Spleen (tissue), 7 donors: ENCODE data around the gene KLF16.

Experiments
- POLR2AphosphoS5 ChIP-seq, 3 donors: sonication (generic); formaldehyde crosslinking; IDR thresholded peaks; one replicate each; pipeline ENCODE4 v1.5.1; 2017; ENCODE audit warnings: antibody characterized with exemption in 3 of 3
- TF ChIP-seq, protein P1 (sequence below), 11 experiments: fragments of 200-600 bp in 7 of 11; fragments of 450-650 bp in 4 of 11; sonication (generic) in 4 of 11; IDR thresholded peaks in 8 of 11; conservative IDR thresholded peaks in 3 of 11; 1 replicate in 7 of 11; 2 replicates in 4 of 11; pipeline versions ENCODE4 v1.4.0 to v1.8.0; 2016 to 2021; ENCODE audit warnings: antibody characterized with exemption in 11 of 11, inconsistent platforms in 4 of 11, mild to moderate bottlenecking in 1 of 11
- donor health status: DM: no; HTN: no; CAD: no; lungs with moderate emphysema.
- donor health status: DM: no; HTN: no; CAD: no.
- donor health status: DM: no; HTN: no; CAD: no.

- TF ChIP-seq, protein P1, sequence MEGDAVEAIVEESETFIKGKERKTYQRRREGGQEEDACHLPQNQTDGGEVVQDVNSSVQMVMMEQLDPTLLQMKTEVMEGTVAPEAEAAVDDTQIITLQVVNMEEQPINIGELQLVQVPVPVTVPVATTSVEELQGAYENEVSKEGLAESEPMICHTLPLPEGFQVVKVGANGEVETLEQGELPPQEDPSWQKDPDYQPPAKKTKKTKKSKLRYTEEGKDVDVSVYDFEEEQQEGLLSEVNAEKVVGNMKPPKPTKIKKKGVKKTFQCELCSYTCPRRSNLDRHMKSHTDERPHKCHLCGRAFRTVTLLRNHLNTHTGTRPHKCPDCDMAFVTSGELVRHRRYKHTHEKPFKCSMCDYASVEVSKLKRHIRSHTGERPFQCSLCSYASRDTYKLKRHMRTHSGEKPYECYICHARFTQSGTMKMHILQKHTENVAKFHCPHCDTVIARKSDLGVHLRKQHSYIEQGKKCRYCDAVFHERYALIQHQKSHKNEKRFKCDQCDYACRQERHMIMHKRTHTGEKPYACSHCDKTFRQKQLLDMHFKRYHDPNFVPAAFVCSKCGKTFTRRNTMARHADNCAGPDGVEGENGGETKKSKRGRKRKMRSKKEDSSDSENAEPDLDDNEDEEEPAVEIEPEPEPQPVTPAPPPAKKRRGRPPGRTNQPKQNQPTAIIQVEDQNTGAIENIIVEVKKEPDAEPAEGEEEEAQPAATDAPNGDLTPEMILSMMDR (IDR thresholded peaks at IDR 0.05 in 8 of 11, conservative IDR thresholded peaks at IDR 0.05 in 3 of 11): no peak
- no peak for TF ChIP-seq POLR2AphosphoS5 (IDR thresholded peaks at IDR 0.05)
These were observed 52.8 kb downstream of the KLF16 start for GRCh38 chr19:1810439-1811160.
